Astrocyte of the cerebellum (primary cell): ENCODE measurements around the gene PTGER2.

ENCODE experiments used
- DNase-seq: peaks from one replicate; pipeline ENCODE4 v3.0.0-alpha.2; 2011; ENCODE audit warnings: low read depth
- H3K4me3 ChIP-seq: 2 replicates; pipeline ENCODE4 v1.5.1; 2011; ENCODE audit warnings: mild to moderate bottlenecking, low read depth, low read length, moderate library complexity
- CTCF ChIP-seq: IDR thresholded peaks from 2 replicates; pipeline ENCODE4 v1.5.1; 2012; ENCODE audit warnings: low read length, low read depth, moderate library complexity, mild to moderate bottlenecking; ENCODE audit errors: missing control alignments
- in situ Hi-C: cut with HindIII; loops from 2 replicates; pipeline ENCODE4 v1.10.0; 2017; ENCODE audit warnings: low sequenced_read_pairs

PTGER2 gene

GRCh38 chr14:52319919-52320318, 5.8 kb downstream of the PTGER2 start:
- in situ Hi-C loops, result no loop called here

GRCh38 chr14:52325126-52325525, 11.0 kb downstream of the PTGER2 start:
- TF ChIP-seq CTCF, result no peak
- no peak overlapping the region for H3K4me3 ChIP-seq
- peak; percentile 75 for DNase-seq
- in situ Hi-C loops, result no loop called here

More at GRCh38 chr14:52319919-52320318, 5.8 kb downstream of the PTGER2 start:
- no peak for DNase-seq
- TF ChIP-seq CTCF, result no peak
- H3K4me3 ChIP-seq, result no peak overlapping the region

GRCh38 chr14:52325630-52326029, 11.5 kb downstream of the PTGER2 start:
- DNase-seq, result peak; percentile 62
- H3K4me3 ChIP-seq, result no peak overlapping the region
- in situ Hi-C loops, result no loop called here
- TF ChIP-seq CTCF, result no peak

GRCh38 chr14:52327374-52328226, 13.5 kb downstream of the PTGER2 start:
- TF ChIP-seq CTCF, result no peak
- no peak for DNase-seq
- H3K4me3 ChIP-seq, result no peak overlapping the region
- in situ Hi-C loops, result no loop called here

GRCh38 chr14:52328276-52328675, 14.2 kb downstream of the PTGER2 start:
- DNase-seq, result no peak
- no peak overlapping the region for H3K4me3 ChIP-seq
- in situ Hi-C loops, result no loop called here

GRCh38 chr14:52329678-52330369, 15.7 kb downstream of the PTGER2 start:
- no peak overlapping the region for H3K4me3 ChIP-seq
- DNase-seq, result no peak
- TF ChIP-seq CTCF, result no peak
- in situ Hi-C loops, result no loop called here

More at GRCh38 chr14:52328276-52328675, 14.2 kb downstream of the PTGER2 start:
- TF ChIP-seq CTCF, result no peak
